Activated T-helper 1 cell treated with anti-CD3 and anti-CD28 coated beads, Interleukin-2, amount 50 U/mL, for 16 hours (primary cell): ENCODE measurements around the gene CBFA2T3.
A peak's percentile ranks its signal among the peaks of the same experiment; 100 is the strongest.
"Not testable (repeated sequence)": the region's sequence is repeated elsewhere in the genome, so short reads cannot be mapped to it uniquely, and the experiment has no call there.

ENCODE experiments used
- DNase-seq, 2 donors: peaks; one replicate each; pipeline ENCODE4 v3.0.0-alpha.2; 2020; ENCODE audit warnings: low read depth in 1 of 2, low spot score in 1 of 2

Gene CBFA2T3

GRCh38 chr16:88977018-88977811 lies at the start of gene CBFA2T3:
TSS of gene CBFA2T3 (minus strand) at chr16:88977207. CDS start at chr16:88976807, 400 bp downstream.
- no peak for DNase-seq

GRCh38 chr16:89026121-89026612 lies 49.2 kb upstream of the CBFA2T3 start:
- peak in 1 of 2 donors; percentile 27 for DNase-seq

GRCh38 chr16:89025636-89026035 lies 48.6 kb upstream of the CBFA2T3 start:
- DNase-seq = no peak

- DNase-seq = no peak
These were observed 47.6 kb upstream of the CBFA2T3 start for GRCh38 chr16:89024546-89025060.

GRCh38 chr16:89023621-89024511 lies 46.9 kb upstream of the CBFA2T3 start:
- no peak for DNase-seq

GRCh38 chr16:89023151-89023551 lies 46.1 kb upstream of the CBFA2T3 start:
- DNase-seq = no peak

GRCh38 chr16:89022051-89022836 lies 45.2 kb upstream of the CBFA2T3 start:
- no peak for DNase-seq

- DNase-seq = no peak
These were observed 44.1 kb upstream of the CBFA2T3 start for GRCh38 chr16:89020925-89021595.

GRCh38 chr16:89020068-89020924 lies 43.3 kb upstream of the CBFA2T3 start:
- DNase-seq = no peak

- DNase-seq = no peak
These were observed 42.5 kb upstream of the CBFA2T3 start for GRCh38 chr16:89019511-89019910.

- no peak for DNase-seq
These were observed 41.5 kb upstream of the CBFA2T3 start for GRCh38 chr16:89018282-89019158.

- no peak for DNase-seq
These were observed 40.7 kb upstream of the CBFA2T3 start for GRCh38 chr16:89017543-89018281.

GRCh38 chr16:89016561-89016960 lies 39.6 kb upstream of the CBFA2T3 start:
- not testable (repeated sequence) for DNase-seq

GRCh38 chr16:89015271-89015859 lies 38.4 kb upstream of the CBFA2T3 start:
- DNase-seq = no peak

- DNase-seq = no peak
These were observed 37.6 kb upstream of the CBFA2T3 start for GRCh38 chr16:89014403-89015230.

- no peak for DNase-seq
These were observed 36.8 kb upstream of the CBFA2T3 start for GRCh38 chr16:89013692-89014402.
